Dendritic cell treated with granulocyte-macrophage colony-stimulating factor and Interleukin-4, amounts not matched to agents 40 ng/mL and 50 ng/mL, for 4 days (primary cell): ENCODE data around the gene TMEM164.

Experiments
- H3K27ac Mint-ChIP-seq: one replicate; pipeline ENCODE4 v1.8.0; 2022; ENCODE audit warnings: mild to moderate bottlenecking, mixed read lengths
- H3K27me3 Mint-ChIP-seq: one replicate; pipeline ENCODE4 v1.8.0; 2022; ENCODE audit warnings: mild to moderate bottlenecking, mixed read lengths
- H3K36me3 Mint-ChIP-seq: one replicate; pipeline ENCODE4 v1.8.0; 2022; ENCODE audit warnings: low read depth, mixed read lengths
- H3K4me1 Mint-ChIP-seq: one replicate; pipeline ENCODE4 v1.8.0; 2022; ENCODE audit warnings: low read depth, mixed read lengths
- H3K4me3 Mint-ChIP-seq: one replicate; pipeline ENCODE4 v1.8.0; 2022; ENCODE audit warnings: mild to moderate bottlenecking, moderate library complexity, mixed read lengths
- H3K9me3 Mint-ChIP-seq: one replicate; pipeline ENCODE4 v1.8.0; 2022; ENCODE audit warnings: mixed read lengths
- intact Hi-C: fragments of 100-400 bp; cut with micrococcal nuclease; formaldehyde crosslinking; loops from one replicate; pipeline ENCODE4 v1.15.0; 2022

Gene TMEM164

GRCh38 chrX:110056419-110056818 lies 53.5 kb downstream of the TMEM164 start:
- Mint-ChIP-seq H3K36me3 (peaks cover 20% of the 10 kb centered on the region), H3K4me1 (peaks cover 31% of the 10 kb centered on the region), H3K4me3 (no peak overlapping the region), H3K27me3 (no peaks in the 10 kb centered on the region), H3K9me3 (no peaks in the 10 kb centered on the region), H3K27ac (no peak overlapping the region)
- intact Hi-C loops = no loop called here

- Mint-ChIP-seq H3K36me3 (peaks cover 20% of the 10 kb centered on the region), H3K27ac (no peak overlapping the region), H3K4me3 (no peak overlapping the region), H3K9me3 (no peaks in the 10 kb centered on the region), H3K4me1 (peaks cover 54% of the 10 kb centered on the region), H3K27me3 (no peaks in the 10 kb centered on the region)
- intact Hi-C loops = no loop called here
These were observed 56.5 kb downstream of the TMEM164 start for GRCh38 chrX:110059410-110059809.

DNA sequence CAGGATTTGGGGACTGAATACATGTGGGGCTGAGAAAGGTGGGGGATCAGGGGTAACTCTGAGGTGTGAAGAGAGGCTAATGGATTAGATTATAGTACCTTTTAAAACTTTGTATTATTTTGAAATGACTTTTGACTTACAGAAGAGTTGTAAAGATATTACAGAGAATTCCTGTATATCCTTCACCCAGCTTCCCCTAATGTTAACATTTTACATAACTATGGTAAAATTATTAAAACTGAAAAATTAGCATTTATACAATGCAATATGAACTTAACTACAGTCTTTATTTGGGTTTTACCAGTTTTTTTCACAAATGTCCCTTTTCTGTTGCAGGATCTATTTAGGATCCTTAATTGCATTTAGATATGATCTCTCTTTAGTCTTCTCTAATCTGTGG lies 57.4 kb downstream of the TMEM164 start:
- Mint-ChIP-seq H3K27ac (no peak overlapping the region), H3K36me3 (peaks cover 17% of the 10 kb centered on the region), H3K4me1 (peaks cover 54% of the 10 kb centered on the region), H3K4me3 (no peak overlapping the region), H3K27me3 (no peaks in the 10 kb centered on the region), H3K9me3 (no peaks in the 10 kb centered on the region)
- intact Hi-C loops = no loop called here

GRCh38 chrX:110060846-110061537 lies 58.1 kb downstream of the TMEM164 start:
- Mint-ChIP-seq H3K9me3 (no peaks in the 10 kb centered on the region), H3K36me3 (peaks cover 11% of the 10 kb centered on the region), H3K27me3 (no peaks in the 10 kb centered on the region), H3K4me1 (peaks cover 48% of the 10 kb centered on the region), H3K27ac (peak overlapping the region; percentile 53), H3K4me3 (no peak overlapping the region)
- intact Hi-C loops = no loop called here

DNA sequence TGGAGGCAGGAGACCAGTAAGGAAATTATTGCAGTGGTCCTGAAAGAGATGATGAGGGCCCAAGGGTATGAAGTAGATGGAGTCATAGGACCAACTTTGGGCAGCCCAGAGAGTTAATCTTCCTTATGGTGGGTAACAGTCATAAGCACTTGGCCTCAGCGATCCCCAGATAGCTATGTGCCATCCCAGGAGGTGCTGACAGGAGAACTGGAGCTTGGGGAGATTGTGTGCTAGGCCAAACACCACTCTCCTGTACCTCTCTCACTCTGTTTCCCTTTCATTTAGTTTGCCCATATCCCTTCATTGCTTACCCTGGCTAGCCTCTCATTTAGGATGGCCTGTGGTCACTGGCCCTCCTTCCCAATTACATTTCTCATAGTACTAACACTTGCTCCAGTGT lies 60.0 kb downstream of the TMEM164 start:
- H3K4me1 Mint-ChIP-seq = peaks cover 47% of the 10 kb centered on the region
- H3K9me3 Mint-ChIP-seq = no peaks in the 10 kb centered on the region
- peaks cover 25% of the 10 kb centered on the region for H3K36me3 Mint-ChIP-seq
- no peaks in the 10 kb centered on the region for H3K27me3 Mint-ChIP-seq
- intact Hi-C loops = no loop called here
- H3K27ac Mint-ChIP-seq = no peak overlapping the region
- no peak overlapping the region for H3K4me3 Mint-ChIP-seq

- no peaks in the 10 kb centered on the region for H3K9me3 Mint-ChIP-seq
- no peak overlapping the region for H3K27ac Mint-ChIP-seq
- H3K4me3 Mint-ChIP-seq = no peak overlapping the region
- peaks cover 28% of the 10 kb centered on the region for H3K36me3 Mint-ChIP-seq
- no peaks in the 10 kb centered on the region for H3K27me3 Mint-ChIP-seq
- peaks cover 21% of the 10 kb centered on the region for H3K4me1 Mint-ChIP-seq
- intact Hi-C loops = no loop called here
These were observed 63.7 kb downstream of the TMEM164 start for GRCh38 chrX:110066488-110067225.

- Mint-ChIP-seq H3K4me1 (peaks cover 5% of the 10 kb centered on the region), H3K4me3 (no peak overlapping the region), H3K27ac (no peak overlapping the region), H3K9me3 (no peaks in the 10 kb centered on the region), H3K27me3 (no peaks in the 10 kb centered on the region), H3K36me3 (peaks cover 34% of the 10 kb centered on the region)
- intact Hi-C loops = no loop called here
These were observed 68.1 kb downstream of the TMEM164 start for GRCh38 chrX:110070970-110071369.

- Mint-ChIP-seq H3K4me3 (no peak overlapping the region), H3K36me3 (peaks cover 15% of the 10 kb centered on the region), H3K9me3 (peaks cover 8% of the 10 kb centered on the region), H3K27ac (no peak overlapping the region), H3K27me3 (no peaks in the 10 kb centered on the region), H3K4me1 (peaks cover 19% of the 10 kb centered on the region)
- intact Hi-C loops = no loop called here
These were observed 78.4 kb downstream of the TMEM164 start for GRCh38 chrX:110081320-110081719.

GRCh38 chrX:110081740-110082139 lies 78.8 kb downstream of the TMEM164 start:
- Mint-ChIP-seq H3K36me3 (peaks cover 10% of the 10 kb centered on the region), H3K27ac (no peak overlapping the region), H3K4me1 (peaks cover 18% of the 10 kb centered on the region), H3K9me3 (peaks cover 4% of the 10 kb centered on the region), H3K27me3 (no peaks in the 10 kb centered on the region), H3K4me3 (no peak overlapping the region)
- intact Hi-C loops = no loop called here

- H3K9me3 Mint-ChIP-seq = no peaks in the 10 kb centered on the region
- H3K27ac Mint-ChIP-seq = no peak overlapping the region
- H3K36me3 Mint-ChIP-seq = peaks cover 6% of the 10 kb centered on the region
- no peak overlapping the region for H3K4me3 Mint-ChIP-seq
- intact Hi-C loops = no loop called here
- peaks cover 21% of the 10 kb centered on the region for H3K4me1 Mint-ChIP-seq
- H3K27me3 Mint-ChIP-seq = no peaks in the 10 kb centered on the region
These were observed 79.2 kb downstream of the TMEM164 start for GRCh38 chrX:110082161-110082560.

- Mint-ChIP-seq H3K9me3 (no peaks in the 10 kb centered on the region), H3K27me3 (no peaks in the 10 kb centered on the region), H3K4me1 (peaks cover 39% of the 10 kb centered on the region), H3K4me3 (no peak overlapping the region), H3K27ac (peak overlapping the region; percentile 82), H3K36me3 (no peaks in the 10 kb centered on the region)
- intact Hi-C loops = loop anchor here (5.0 kb wide), 1 partner anchor 84 kb away; the partner anchor contains the start of gene TMEM164
These were observed 83.4 kb downstream of the TMEM164 start for GRCh38 chrX:110086162-110086915.

DNA sequence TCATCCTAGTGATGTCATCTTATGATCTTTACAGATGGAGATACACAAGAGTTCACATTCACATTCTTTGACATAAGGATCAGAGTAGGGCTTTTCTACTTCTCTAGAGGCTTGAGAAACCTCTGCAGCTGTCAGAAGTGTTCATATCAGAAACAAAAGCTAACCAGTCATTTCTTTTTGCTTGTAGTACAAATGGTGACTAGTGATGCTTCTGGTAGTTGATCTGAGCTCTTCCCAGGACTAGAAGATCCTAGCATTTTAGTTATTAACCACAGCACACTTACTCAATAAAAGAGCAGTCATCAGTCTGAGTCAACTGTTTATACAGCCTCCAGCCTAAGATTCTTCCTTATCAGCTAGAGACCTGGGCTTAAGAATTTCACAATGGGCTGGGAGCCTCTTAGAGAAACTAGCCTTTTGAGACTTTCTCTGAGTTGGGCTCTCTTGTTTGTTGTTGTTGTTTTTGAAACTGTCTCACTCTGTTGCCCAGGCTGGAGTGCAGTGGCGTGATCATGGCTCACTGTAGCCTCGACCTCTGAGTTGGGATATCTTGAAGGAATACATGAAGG lies 84.1 kb downstream of the TMEM164 start:
- intact Hi-C loops = loop anchor here (5.0 kb wide), 1 partner anchor 85 kb away; the partner anchor contains the start of gene TMEM164
- H3K4me1 Mint-ChIP-seq = peaks cover 34% of the 10 kb centered on the region
- peak overlapping the region; percentile 82 for H3K27ac Mint-ChIP-seq
- H3K9me3 Mint-ChIP-seq = no peaks in the 10 kb centered on the region
- no peaks in the 10 kb centered on the region for H3K27me3 Mint-ChIP-seq
- no peaks in the 10 kb centered on the region for H3K36me3 Mint-ChIP-seq
- no peak overlapping the region for H3K4me3 Mint-ChIP-seq

DNA sequence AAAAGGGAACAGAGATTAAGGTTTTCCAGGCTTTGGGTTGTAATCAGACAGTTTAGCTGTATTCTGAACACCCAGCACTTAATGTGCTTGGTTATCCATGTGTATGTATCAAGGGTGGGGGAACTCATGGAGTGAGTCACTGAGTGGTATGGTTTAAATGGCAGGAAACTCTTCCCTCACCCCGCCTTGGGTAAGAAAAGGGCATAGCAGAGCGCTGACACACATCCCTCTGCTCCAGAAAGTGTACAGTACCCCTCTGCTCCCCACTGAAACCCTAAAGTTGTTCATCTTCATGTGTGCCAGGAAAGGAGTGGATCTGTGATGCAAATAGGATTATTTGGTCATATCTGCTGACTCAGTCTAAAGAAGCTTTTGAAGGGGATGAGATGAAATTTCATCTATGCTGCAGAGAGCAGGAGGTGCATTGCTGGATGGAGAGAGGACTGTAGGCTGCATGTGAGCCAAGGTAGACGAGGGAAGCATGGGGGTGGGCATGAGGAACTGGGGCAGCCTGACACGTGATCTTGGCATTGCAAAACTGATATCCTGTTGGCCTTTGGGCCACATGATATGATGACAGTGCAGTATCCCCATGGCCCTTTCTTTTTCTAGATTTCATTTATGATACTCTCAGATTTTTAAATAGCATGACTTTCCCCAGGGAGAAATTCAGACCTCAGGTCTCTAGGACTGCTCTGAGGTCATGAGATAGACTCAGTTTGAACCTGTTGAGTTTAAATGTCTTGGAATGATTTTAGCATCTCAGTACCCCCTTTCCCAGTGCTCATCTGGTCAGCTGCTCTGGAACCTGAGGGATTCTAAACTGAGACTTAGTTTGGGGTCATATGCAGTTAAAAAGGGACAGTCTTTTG lies 84.8 kb downstream of the TMEM164 start:
- Mint-ChIP-seq H3K4me3 (no peak overlapping the region), H3K36me3 (no peaks in the 10 kb centered on the region), H3K27me3 (no peaks in the 10 kb centered on the region), H3K4me1 (peaks cover 39% of the 10 kb centered on the region), H3K9me3 (no peaks in the 10 kb centered on the region), H3K27ac (peak overlapping the region; percentile 82)
- intact Hi-C loops = loop anchor here (5.0 kb wide), 1 partner anchor 85 kb away; the partner anchor contains the start of gene TMEM164
